Nephron progenitor cell (in vitro differentiated cells): ENCODE data around the gene GLT8D1.

Source experiments
- DNase-seq: peaks from one replicate; pipeline ENCODE4 v3.0.0; 2021
- H3K27ac Mint-ChIP-seq: 2 replicates; pipeline ENCODE4 v1.8.0; 2021; ENCODE audit warnings: mild to moderate bottlenecking, moderate library complexity, mixed read lengths
- H3K27me3 Mint-ChIP-seq: 2 replicates; pipeline ENCODE4 v1.8.0; 2021; ENCODE audit warnings: mild to moderate bottlenecking, low read depth, mixed read lengths; ENCODE audit not compliant: poor library complexity
- H3K36me3 Mint-ChIP-seq: 2 replicates; pipeline ENCODE4 v1.8.0; 2021; ENCODE audit warnings: low read depth, mixed read lengths
- H3K4me1 Mint-ChIP-seq: 2 replicates; pipeline ENCODE4 v1.8.0; 2021; ENCODE audit warnings: mixed read lengths
- H3K4me3 Mint-ChIP-seq: 2 replicates; pipeline ENCODE4 v1.8.0; 2021; ENCODE audit warnings: mild to moderate bottlenecking, moderate library complexity, mixed read lengths
- H3K9me3 Mint-ChIP-seq: 2 replicates; pipeline ENCODE4 v1.8.0; 2021; ENCODE audit warnings: mild to moderate bottlenecking, moderate library complexity, mixed read lengths
- CTCF ChIP-seq: fragments of 200-600 bp; sonication (generic); IDR thresholded peaks from 2 replicates; pipeline ENCODE4 v1.5.0; 2021; ENCODE audit warnings: antibody characterized with exemption

The GLT8D1 gene

GRCh38 chr3:52715714-52716305 is 10.2 kb upstream of the GLT8D1 start:
- Mint-ChIP-seq H3K27ac (no peak overlapping the region), H3K4me1 (peaks cover 5% of the 10 kb centered on the region), H3K4me3 (no peak overlapping the region), H3K9me3 (peaks cover 25% of the 10 kb centered on the region), H3K27me3 (no peaks in the 10 kb centered on the region), H3K36me3 (peaks cover 49% of the 10 kb centered on the region)
- no peak for TF ChIP-seq CTCF
- no peak for DNase-seq

DNA sequence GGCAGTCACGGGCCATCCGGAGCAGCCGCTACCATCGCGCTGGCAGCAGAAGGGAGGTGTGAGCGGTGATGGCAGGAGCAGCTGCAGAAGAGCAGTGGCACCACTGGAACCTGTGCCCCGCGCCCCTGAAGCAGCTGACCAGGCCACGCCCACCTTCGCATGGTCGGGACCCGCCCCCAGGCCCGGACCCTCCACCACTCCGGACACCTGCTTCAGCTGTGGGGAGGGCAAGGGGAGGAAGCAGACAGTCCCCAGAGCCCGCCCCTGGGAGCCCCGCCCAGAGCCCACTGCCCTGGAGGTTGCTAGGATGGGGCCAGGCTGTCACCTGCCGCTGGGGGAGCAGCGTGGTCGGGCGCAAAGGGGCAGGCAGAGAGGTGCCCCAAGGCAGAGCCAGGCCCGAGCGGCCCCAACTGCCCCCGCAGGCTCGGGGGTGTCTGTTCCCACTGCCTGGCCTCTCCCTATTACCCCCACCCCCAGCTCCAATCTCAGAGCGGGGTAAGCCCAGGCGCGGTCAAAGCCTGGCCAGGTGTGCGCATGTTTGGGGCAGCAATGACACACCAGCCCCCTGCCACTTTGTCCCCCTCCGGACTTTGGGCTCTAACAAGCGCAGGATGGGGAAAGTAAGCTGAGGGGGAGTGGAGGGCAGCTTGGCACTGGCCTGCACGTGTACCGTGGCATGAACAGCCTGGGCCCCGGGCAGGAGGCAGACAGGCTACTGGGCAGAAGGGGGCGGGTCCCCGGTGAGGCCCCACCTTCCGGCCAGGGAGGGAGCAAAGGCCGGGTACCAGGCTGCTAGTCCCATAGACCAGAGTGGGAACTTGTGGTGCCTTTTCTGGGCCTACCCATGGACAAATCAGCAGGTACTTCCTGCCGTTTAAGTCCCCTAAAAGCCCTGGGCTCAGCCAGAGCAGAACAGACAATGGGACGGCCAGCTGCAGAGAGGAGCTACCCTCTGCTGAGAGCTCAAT is 9.0 kb upstream of the GLT8D1 start:
- DNase-seq, result peak; percentile 65
- Mint-ChIP-seq H3K4me1 (peaks cover 5% of the 10 kb centered on the region), H3K27ac (no peak overlapping the region), H3K9me3 (peaks cover 13% of the 10 kb centered on the region), H3K36me3 (peaks cover 49% of the 10 kb centered on the region), H3K4me3 (no peak overlapping the region), H3K27me3 (no peaks in the 10 kb centered on the region)
- TF ChIP-seq CTCF, result no peak

- no peak for DNase-seq
- Mint-ChIP-seq H3K27ac (peak overlapping the region; percentile 48), H3K4me3 (no peak overlapping the region), H3K9me3 (peaks cover 5% of the 10 kb centered on the region), H3K27me3 (no peaks in the 10 kb centered on the region), H3K4me1 (peaks cover 10% of the 10 kb centered on the region), H3K36me3 (peaks cover 48% of the 10 kb centered on the region)
- no peak for TF ChIP-seq CTCF
Observed at GRCh38 chr3:52712291-52713212, 7.0 kb upstream of the GLT8D1 start.

GRCh38 chr3:52710512-52710911 is 4.9 kb upstream of the GLT8D1 start:
- no peak overlapping the region for H3K27ac Mint-ChIP-seq
- H3K9me3 Mint-ChIP-seq, result peaks cover 5% of the 10 kb centered on the region
- no peak overlapping the region for H3K4me3 Mint-ChIP-seq
- no peak for DNase-seq
- TF ChIP-seq CTCF, result no peak
- H3K4me1 Mint-ChIP-seq, result peaks cover 17% of the 10 kb centered on the region
- H3K27me3 Mint-ChIP-seq, result peaks cover 3% of the 10 kb centered on the region
- peaks cover 51% of the 10 kb centered on the region for H3K36me3 Mint-ChIP-seq

DNA sequence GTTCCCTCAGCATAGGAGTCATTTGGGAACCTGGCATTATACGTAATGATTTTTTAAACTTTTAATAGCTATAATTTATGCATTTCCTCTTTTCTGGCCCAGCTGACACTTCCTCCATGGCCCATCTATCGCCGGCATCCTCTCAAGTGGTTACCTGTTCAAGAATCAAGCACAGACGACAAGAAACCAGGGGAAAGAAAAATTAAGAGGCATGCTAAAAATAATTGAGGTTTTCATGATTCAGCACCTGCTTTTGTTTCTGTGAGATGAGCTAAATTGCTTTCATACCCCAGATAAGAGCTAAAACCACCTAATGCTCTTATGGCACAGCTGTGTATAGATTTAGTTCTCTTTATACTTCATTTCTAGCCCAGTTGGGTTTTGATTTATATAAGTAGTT is 2.0 kb upstream of the GLT8D1 start:
- TF ChIP-seq CTCF, result no peak
- peaks cover 6% of the 10 kb centered on the region for H3K27me3 Mint-ChIP-seq
- H3K27ac Mint-ChIP-seq, result no peak overlapping the region

More for the DNA sequence above, 2.0 kb upstream of the GLT8D1 start:
- Mint-ChIP-seq H3K9me3 (peaks cover 5% of the 10 kb centered on the region), H3K4me3 (peak overlapping the region; percentile 98), H3K36me3 (peaks cover 42% of the 10 kb centered on the region), H3K4me1 (peaks cover 34% of the 10 kb centered on the region)
- no peak for DNase-seq
